C4-2B (cell line): ENCODE measurements around the gene AR.

Source experiments
- CTCF ChIP-seq: fragments of 450-650 bp; conservative IDR thresholded peaks from 2 replicates; pipeline ENCODE4 v1.5.1; 2017; ENCODE audit warnings: mild to moderate bottlenecking
- ZFX ChIP-seq: fragments of 450-650 bp; IDR thresholded peaks from 2 replicates; pipeline ENCODE4 v1.6.1; 2017

- TF ChIP-seq CTCF = no peak
- TF ChIP-seq ZFX = no peak
Measured at GRCh38 chrX:67570839-67571238, 27.0 kb downstream of the AR start.
